Epithelial cell of esophagus (primary cell): Measurements from ENCODE around the gene VIPAS39.

ENCODE experiments used
- DNase-seq: peaks from one replicate; pipeline ENCODE4 v3.0.0; 2010; ENCODE audit warnings: low read depth
- H3K4me3 ChIP-seq: 2 replicates; pipeline ENCODE4 v1.5.1; 2011; ENCODE audit warnings: mild to moderate bottlenecking, low read length, control low read depth
- CTCF ChIP-seq: IDR thresholded peaks from 2 replicates; pipeline ENCODE4 v1.5.1; 2011; ENCODE audit warnings: low read depth, mild to moderate bottlenecking, low read length, control low read depth, inconsistent platforms; ENCODE audit not compliant: insufficient read depth; ENCODE audit errors: missing control alignments

Gene VIPAS39

GRCh38 chr14:77409131-77409533, 48.3 kb downstream of the VIPAS39 start:
- H3K4me3 ChIP-seq: no peak overlapping the region
- TF ChIP-seq CTCF: peak; percentile 46
- DNase-seq: peak; percentile 37

GRCh38 chr14:77407158-77407557, 50.2 kb downstream of the VIPAS39 start:
- no peak for TF ChIP-seq CTCF
- no peak overlapping the region for H3K4me3 ChIP-seq
- no peak for DNase-seq

GRCh38 chr14:77406718-77407117, 50.7 kb downstream of the VIPAS39 start:
- TF ChIP-seq CTCF: no peak
- no peak overlapping the region for H3K4me3 ChIP-seq
- no peak for DNase-seq

GRCh38 chr14:77406086-77406485, 51.3 kb downstream of the VIPAS39 start:
- DNase-seq: no peak
- no peak overlapping the region for H3K4me3 ChIP-seq
- no peak for TF ChIP-seq CTCF

GRCh38 chr14:77403768-77404167, 53.6 kb downstream of the VIPAS39 start:
- DNase-seq: no peak
- TF ChIP-seq CTCF: no peak
- no peak overlapping the region for H3K4me3 ChIP-seq

- TF ChIP-seq CTCF: no peak
- DNase-seq: no peak
- no peak overlapping the region for H3K4me3 ChIP-seq
Observed at GRCh38 chr14:77400216-77400615, 57.2 kb downstream of the VIPAS39 start.

GRCh38 chr14:77390188-77390587, 67.2 kb downstream of the VIPAS39 start:
- DNase-seq: no peak
- TF ChIP-seq CTCF: no peak
- H3K4me3 ChIP-seq: no peak overlapping the region
